DLD1 (cell line): ENCODE measurements around the gene DKK3.

Source experiments
- in situ Hi-C: cut with HindIII; loops from 2 replicates; pipeline ENCODE4 v1.10.0; 2017; ENCODE audit warnings: low sequenced_read_pairs

Gene DKK3

GRCh38 chr11:11969380-11970215 lies 38.8 kb downstream of the DKK3 start:
- in situ Hi-C loops, result no loop called here

GRCh38 chr11:11968511-11969280 lies 39.7 kb downstream of the DKK3 start:
- in situ Hi-C loops, result no loop called here

- in situ Hi-C loops, result no loop called here
Observed at GRCh38 chr11:11967669-11968510, 40.5 kb downstream of the DKK3 start.

GRCh38 chr11:11966826-11967668 lies 41.4 kb downstream of the DKK3 start:
- in situ Hi-C loops, result no loop called here

- in situ Hi-C loops, result no loop called here
Observed at GRCh38 chr11:11966354-11966741, 42.1 kb downstream of the DKK3 start.

GRCh38 chr11:11965656-11966353 lies 42.6 kb downstream of the DKK3 start:
- in situ Hi-C loops, result no loop called here

GRCh38 chr11:11965192-11965591 lies 43.2 kb downstream of the DKK3 start:
- in situ Hi-C loops, result no loop called here

- in situ Hi-C loops, result no loop called here
Observed at GRCh38 chr11:11964774-11965150, 43.7 kb downstream of the DKK3 start.

GRCh38 chr11:11963842-11964773 lies 44.3 kb downstream of the DKK3 start:
- in situ Hi-C loops, result no loop called here

- in situ Hi-C loops, result no loop called here
Observed at GRCh38 chr11:11963067-11963466, 45.4 kb downstream of the DKK3 start.

GRCh38 chr11:11961399-11962028 lies 46.9 kb downstream of the DKK3 start:
- in situ Hi-C loops, result no loop called here

GRCh38 chr11:11960687-11961086 lies 47.7 kb downstream of the DKK3 start:
- in situ Hi-C loops, result no loop called here

- in situ Hi-C loops, result no loop called here
Observed at GRCh38 chr11:11959601-11960000, 48.8 kb downstream of the DKK3 start.

GRCh38 chr11:11958403-11959231 lies 49.8 kb downstream of the DKK3 start:
- in situ Hi-C loops, result no loop called here

GRCh38 chr11:11956006-11956405 lies 52.4 kb downstream of the DKK3 start:
- in situ Hi-C loops, result no loop called here

GRCh38 chr11:11952036-11952435 lies 56.4 kb downstream of the DKK3 start:
- in situ Hi-C loops, result no loop called here

GRCh38 chr11:11949482-11949881 lies 58.9 kb downstream of the DKK3 start:
- in situ Hi-C loops, result no loop called here
